Skin of body (tissue), 2 donors: ENCODE data around the gene HRH2. TPM values are rescaled to one million over a fixed set of nuclear protein-coding genes. Genes with fewer than 3 reads are reported as not detected.

Experiments used
- DNase-seq: peaks from one replicate; lab custom pipeline; 2025; lab: John Stamatoyannopoulos, UW
- total RNA-seq: library from RNA; depleted of rRNA; stranded (reverse); fragments of >200 nt; gene quantifications from one replicate; pipeline ENCODE4 v1.2.3, GENCODE V29; 2014

HRH2 gene
- total RNA-seq, 1 donor from 2014 or later, result 1.5 TPM

DNA sequence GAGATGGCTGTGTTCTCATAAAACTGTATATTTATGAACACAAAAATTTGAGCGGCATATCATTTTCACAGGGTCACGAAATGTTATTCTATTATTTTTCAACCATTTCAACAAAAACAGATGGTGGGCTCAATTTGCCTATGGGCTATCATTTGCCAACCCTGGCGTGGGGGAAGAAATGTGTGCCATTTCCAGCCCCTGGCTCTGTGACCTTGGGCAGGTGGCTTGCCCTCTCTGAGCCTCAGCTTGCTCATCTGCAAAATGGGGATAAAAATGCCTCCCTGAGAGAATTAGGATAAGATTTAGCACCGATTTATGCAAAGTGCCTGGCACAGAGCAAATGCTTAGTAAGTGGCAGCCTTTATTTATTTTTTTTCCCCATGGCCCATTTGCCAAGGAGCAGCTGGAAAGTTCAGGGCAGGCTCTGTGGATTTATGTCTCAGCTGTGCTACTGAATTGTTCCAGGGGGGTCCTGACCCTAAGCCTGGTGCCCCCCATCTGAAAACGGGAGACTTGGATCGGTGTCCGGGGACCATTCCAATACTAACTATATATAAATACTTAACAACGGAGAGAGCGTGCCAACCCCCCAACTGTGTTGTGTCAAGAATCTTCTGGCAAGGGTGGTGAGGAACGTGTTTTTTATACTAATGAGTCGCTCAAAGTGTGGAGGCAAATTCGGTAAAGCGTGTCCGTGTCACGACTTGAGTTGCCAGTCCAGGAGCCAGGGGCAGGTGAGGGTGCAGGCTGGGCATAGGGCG is 34.5 kb downstream of the HRH2 start:
- no peak for DNase-seq

DNA sequence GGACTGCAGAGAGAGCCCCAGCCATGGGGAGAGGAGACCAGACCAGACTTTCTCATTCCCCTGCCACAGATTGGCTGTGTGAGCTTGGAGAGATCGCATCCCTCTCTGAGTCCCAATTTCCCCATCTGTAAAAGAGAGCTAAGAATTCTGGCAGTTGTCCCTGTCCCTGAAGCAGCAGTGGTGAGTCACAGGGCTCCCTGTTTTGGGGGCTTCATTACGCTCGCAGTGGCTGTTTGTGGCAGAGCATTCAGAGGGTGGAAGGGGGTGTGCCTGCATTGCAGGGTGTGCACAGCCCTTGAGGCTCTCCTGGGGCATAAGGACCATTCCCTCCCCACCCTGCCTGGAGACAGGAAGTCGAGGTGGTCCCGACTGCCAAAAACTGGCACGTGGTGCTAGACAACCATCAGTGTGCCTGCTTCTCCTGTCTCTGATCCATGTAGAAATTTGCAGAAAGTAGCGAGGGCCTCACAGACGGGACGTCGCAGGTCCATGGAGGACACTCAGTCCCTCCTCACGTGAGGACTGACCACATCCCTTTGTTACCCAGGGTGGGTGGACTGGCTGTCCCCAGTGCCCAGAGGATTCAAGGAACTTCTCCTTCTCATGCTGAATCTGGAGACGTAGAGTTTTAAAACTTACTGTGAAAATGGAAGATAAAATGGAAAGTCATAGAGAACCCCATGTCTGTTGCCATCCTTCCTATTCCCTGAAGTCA is 35.3 kb downstream of the HRH2 start:
- no peak for DNase-seq

DNA sequence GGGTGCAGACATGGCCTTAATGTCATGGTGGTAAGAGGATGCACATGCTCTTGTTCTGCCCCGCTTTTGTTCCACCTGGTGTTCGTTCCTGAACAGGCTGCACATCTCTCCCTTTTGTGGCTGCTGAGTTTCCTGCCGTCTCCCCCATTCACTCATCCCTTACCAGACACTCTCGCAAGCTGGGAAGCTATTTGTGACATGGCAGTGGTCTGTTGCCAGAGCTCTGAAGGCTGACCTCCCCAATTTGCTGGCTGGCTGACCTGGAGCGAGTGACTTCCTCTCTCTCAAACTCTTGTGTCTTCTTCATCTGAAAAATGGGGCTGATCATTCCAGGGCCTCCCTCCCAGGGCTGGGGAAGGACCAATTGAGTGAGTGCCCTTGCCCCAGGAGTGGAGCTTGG is 35.9 kb downstream of the HRH2 start:
- DNase-seq, result no peak

DNA sequence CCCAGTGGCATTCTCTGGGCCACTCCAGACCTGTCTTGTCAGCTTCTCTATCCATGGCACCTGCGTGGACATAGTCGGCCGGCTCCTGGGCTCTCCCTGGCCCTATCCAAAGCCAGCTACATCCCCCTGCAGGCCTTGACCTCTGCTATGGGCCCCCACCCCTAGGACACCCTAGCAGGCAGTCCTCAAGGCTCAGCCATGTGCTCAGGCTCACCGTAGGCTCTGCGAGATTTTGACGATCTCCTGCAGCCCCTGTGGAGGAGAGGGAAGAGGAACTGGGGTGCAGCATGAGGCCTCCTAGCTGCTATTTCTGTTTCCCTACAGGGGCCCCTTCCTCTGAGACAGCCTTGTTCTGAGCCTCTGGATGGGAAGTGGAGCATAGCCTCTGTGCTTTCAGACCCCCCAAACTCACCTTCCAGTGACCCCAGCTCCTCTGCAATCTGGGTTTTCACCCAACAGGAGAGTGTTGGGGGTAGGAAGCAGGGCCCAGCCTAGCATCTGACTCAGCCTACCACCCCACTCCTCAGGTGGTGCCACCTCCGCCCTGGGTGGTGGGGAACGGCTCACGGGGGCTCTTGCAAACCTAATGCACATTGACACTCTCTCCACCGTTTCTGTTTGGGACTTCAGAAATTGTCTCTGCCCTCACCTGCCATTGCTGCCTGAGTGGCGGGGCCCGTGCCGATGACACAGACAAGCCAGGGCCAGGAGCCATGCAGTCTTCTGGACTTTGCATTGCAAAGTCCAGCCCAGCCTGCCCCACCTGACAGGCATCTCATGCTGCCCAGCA is 36.7 kb downstream of the HRH2 start:
- no peak for DNase-seq

DNA sequence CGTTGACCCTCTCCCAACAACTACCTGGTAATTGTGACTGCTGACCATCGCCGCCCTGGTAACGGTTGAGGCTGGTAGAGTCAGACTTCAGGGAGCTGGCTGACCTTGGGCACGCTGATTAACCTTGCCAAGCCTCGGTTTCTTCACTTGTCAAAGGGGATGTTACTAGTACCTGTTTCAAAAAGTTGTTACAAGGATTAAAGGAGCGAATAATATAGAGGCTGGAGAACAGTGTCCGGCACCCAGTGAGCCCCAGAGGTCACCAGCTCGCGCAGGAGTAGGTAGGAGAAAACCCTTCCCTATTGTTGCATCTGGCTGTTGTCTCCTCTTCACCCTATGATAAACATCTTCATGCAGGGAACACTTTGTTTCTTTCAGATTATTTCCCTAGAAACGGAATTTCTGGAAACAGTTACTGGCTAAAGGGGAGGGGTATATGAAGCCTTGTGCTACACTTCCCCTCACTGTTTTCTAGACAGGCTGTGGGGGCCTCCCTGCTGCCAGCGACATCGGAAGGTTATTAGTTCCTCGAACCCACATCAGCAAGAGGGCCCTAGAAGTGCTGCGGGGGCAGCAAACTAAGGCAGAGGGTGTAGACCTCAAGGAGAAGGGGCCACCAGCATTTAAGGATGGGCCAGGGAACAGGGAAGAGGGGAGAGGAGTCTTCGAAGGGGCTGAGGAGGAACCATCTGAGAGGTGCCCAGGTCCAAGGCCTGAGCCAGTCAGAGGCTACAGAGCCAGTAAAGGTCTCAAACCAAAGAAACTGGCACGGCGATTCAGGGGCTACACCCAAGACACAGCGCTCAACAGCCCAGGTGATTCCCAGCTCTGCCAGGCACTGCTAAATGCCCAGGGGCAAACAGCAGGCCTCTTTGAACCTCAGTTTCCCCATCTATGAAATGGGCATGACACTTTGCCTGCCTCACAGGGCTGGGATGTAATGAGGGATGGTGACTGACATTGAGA is 37.6 kb downstream of the HRH2 start:
- no peak for DNase-seq

DNA sequence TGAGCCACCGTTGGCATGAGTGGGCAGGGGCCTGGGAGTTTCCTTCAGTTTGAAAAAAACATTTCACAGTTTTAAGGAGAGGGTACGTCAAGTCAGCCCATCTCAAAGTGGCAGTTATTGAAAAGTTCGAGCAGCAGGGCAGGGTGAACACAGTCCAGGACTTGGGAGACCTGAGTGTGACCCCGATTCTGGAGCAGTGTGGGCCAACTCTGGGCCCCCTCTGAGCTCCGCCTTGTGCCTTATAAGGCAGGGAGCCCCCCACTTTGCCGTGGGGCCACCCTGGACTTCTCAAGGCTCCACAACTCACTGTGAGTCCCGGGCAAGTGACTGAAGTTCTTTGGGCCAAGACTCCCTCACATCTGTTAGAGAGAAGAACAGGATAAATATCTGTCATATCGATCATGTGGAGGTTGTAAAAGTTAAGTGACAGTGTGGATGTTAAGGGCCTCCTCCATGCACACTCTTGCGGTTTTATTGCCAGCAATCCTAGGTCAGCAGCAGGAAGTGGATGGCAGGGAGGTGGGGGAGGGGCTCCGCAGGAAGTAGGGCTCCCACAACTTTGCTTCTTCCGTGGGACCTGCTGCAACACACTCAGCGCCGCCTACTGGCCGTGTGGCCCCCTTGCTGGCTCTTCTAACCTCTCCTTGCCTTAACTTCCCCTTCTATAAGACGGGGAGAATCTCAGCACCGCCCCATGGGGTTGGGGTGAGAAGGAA is 38.4 kb downstream of the HRH2 start:
- no peak for DNase-seq

DNA sequence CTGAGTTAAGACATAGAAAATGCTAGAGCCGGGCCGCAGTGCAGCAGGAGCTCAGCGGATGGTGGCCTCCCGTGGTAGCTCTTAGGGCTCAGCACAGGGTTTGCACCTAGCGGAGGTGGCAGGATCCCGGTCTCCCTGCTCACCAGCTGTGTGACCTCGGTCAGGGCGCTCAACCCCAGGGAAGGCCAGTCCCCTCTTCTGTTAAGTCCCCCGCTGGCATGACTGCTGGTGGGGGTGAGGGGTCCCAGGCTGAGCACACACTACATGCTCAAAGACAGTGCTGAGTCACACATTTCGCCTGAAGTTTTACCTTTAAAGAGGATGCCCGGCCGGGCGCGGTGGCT is 39.0 kb downstream of the HRH2 start:
- DNase-seq, result no peak

DNA sequence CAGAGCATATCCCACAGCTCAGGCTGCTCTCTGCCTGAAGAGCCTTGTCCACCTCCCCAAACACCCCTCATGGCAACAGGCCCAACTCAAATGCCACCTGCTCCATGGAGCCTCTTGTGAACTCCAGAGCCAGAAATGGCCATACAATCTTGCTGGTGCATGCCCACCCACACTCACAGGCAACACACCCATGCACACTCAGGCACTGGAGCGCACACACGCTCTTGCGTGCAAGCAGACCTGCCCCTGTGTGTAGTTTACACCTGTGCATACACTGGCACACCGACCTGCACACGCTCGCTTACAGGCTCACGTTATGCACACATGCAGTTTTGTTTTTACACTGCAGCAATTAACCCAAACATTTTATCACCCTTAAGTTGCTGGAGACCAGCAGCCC is 40.0 kb downstream of the HRH2 start:
- DNase-seq, result no peak

DNA sequence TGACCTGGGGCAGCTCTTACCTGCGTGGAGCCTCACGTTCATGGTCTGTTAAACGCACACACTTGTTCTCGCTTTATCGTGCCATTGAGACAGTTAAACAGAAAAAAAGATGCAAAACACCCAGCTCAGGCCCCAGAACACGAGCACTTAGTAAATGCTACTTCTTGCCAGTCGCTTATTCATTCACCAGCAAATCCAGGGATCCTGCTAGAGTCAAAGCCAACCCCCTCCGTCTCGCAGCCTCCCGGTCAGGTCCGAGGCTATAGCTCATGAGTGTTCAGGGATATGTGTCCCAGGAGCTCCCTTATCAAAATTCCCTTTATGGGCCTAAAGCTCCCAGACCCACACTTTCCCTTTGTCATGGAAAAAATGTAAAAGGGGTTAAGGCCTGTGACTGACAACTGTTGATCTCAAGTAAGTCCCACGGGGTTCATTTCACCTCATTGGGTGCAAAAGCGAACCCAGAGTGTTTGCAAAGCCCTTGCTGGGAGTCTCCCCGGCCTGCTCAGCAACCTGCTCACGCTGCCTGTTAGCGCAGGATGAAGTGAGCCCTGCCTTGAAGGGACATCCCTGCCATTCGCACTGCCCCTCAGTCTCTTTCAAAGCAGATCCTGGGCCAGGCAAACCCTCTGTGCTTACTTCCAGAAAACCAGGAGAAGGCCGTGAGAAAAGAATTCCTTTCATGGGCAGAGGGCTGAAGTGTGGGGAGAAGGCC is 40.7 kb downstream of the HRH2 start:
- no peak for DNase-seq

DNA sequence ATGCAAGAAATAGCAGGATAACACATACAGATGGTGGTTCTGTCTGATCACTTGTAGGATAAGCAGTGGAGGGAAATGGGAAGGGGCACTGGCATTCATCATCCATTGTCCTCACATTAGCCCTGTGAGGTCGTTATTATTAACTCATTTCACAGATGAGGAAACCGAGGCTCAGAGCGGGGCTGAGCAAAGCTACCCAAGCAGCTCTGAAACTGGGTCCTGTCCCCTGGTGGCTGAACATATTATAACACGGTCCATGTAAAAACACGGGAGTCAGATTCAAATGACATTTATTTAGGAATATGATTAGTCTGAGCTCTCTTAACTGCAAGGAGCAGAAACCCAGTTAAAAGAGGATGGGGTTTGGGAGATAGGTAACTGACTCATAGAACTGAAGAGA is 43.1 kb downstream of the HRH2 start:
- no peak for DNase-seq

DNA sequence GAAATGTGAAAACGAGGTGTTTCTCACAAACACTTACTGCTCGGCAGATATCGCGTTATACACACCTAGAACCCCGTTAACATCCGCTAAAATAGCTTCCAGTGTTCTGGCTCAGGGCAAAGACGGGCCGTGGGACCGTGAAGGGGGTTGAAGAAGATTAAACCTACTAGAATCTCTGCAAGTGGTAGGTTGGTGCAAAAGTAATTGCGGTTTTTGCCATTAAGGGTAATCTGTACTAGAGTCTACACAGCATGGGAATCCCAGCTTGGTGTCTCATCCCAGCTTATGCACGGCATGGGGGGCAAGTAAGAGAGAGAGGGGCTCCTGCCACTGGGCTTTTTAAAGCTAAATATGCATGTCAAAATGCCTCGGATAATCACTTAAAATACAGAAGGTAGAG is 43.9 kb downstream of the HRH2 start:
- no peak for DNase-seq

DNA sequence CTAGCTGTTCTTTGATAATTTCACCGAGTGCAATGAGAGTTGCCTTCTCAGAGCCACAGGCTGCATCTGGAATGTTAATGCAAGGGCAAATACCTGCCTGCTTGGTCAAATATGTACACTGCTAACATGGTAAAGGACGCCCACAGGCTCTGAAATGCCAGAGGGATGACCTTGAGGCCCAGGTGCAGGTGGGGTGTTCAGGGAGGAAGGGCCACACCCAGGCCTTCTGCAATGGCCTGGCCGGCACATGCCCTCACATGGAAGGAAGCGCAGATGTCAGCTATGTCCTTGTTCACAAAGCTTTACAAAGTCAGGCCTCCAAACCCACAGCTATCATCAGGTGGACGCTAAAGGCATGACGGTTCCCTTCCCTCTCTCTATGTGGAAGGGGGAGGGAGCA is 48.6 kb downstream of the HRH2 start:
- no peak for DNase-seq

DNA sequence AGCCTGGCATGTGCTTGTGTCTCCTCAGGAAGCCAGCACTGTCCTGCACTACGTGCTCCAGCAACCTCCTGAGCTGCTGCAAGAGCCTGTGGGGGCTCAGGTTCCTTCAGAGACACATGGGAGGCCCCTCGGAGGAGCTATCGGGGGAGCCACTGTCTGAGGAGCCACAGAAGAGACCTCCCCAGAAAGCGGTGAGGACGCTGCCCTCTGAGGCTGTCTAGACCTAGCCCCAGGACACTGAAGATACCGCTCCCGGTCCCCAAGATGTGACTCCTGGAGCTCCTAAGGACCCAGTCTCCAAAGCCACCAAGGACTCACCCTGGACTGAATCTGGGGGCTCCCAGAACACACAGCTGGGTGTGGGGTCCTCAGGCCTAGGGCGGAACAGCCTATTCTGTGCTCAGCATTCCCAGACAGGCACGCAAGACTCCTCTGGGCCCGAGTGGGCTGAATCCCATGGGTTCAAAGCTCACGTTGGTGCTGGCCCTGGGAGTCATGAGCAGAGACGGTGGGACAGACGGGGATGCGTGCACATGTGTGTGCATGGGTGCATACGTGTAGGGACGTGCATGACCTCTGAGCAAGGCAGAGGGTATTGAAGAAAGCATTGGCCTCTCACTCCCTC is 50.0 kb downstream of the HRH2 start:
- DNase-seq, result no peak

DNA sequence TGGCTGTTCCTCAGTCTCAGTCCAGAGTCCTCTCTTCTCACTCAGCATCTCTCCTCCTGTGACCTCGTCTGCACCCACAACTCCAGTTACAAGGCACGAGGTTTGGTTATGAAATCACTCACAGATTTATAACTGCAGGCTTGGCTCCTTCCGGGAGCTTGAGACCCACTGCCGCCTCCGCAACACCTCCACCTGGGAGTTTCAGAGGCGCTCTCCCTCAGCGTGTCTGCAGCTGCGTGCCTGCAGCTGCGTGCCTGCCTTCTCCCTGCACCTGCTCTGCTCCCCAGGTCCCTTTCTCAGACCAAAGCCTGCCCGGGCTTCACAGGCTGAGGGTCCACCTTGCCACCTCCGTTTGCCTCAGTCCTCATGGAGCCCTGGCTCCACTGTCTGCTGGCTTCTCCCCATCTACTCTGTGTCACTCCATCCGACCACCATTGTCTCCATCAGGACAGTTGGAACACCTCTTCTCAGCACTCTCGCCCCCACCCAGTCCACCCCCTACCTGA is 51.5 kb downstream of the HRH2 start:
- no peak for DNase-seq

DNA sequence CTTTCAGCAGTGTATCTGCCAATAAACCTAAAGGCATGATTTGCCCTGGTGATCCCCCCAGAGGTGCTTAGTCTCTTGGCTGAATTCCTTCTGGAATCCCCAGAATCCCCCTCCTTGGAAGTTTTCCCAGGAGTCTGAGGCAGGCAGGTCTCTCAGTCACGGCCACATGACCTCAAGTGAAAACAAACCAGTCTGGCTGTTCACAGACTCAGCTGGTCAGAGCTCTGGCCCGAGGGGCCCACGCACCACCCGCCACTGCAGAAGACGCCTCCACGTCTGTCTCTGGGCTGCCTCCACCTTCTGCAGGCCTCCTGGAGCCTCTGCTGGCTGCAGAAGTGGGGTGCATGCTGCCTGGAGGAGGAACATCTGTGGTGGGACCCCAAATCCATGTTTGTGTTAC is 52.5 kb downstream of the HRH2 start:
- DNase-seq, result no peak

DNA sequence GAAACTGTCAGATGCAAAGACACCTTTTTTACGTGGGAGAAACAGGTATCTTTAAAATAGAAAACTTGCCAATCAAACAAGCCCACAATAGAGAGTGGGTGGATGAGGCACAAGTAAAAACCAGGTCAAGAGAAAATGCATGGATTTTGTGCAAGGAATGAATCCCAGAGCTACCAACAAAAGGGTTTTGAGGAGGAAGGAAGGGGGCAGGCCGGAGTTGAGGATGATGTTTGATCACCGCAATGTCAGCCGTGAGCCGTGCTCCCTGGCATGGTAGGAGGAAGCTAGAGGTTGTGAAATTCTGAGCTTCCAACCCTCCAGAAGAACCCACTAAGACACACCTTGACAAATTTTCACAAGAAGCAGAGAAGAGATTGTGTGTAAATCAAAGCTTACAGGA is 53.2 kb downstream of the HRH2 start:
- DNase-seq, result no peak

DNA sequence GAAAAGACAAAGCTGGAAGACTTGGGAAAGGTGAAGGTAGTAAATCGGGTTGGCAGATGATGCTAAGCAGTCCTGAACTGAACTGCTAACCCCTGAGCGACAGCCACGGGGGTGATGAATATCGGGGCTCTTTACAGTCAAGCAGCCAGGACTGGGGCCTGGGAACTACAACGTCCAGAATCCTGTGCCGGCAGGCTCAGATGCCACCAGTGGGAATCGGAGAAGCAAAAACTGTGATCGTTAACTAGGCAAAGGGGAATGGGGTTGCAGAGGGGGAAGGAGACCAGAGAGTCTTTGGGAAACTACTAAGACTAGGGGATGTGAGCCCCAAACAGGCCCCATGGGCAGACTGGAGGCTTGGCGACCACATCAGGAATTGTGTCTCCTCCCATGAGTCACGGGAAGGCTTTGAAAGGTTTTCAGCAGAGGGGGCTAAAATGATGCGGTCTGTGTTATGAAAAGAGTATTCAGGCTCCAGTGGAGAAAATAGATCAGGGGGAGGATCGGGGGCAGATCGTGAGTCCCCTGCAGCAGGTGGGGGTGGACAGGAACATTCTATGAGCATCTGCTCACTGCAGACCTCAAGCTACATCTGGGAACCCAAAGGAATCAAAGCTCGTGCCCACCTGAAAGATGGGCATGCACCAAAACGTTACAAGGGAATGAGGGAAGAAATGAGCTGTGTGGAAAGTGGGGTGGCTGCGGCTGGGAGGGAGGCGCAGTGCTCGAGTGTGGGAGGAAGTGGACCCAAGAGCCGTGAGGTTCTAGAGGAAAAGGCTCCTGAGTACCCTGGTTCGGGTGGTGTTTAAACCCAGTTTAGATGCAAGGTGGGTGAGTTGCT is 53.8 kb downstream of the HRH2 start:
- no peak for DNase-seq

DNA sequence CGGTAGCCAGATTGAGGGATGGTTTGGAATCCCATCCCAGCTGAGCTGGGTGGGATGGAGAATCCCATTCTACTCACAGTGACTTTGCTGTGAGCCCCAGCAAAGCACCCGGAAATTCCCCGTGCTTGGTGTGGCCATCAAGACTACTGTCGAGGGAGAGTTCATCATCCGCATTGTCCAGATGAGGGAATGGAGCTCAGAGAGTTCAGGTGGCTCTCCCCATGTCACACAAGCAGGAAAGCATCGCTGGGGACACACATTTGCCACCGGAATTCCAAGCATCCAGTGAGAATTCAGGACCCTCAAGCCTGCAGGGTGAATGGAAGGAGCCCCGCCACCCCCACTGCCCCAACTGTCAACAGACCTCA is 54.4 kb downstream of the HRH2 start:
- no peak for DNase-seq
